Measurements from ENCODE around the gene KLF6.

DNA sequence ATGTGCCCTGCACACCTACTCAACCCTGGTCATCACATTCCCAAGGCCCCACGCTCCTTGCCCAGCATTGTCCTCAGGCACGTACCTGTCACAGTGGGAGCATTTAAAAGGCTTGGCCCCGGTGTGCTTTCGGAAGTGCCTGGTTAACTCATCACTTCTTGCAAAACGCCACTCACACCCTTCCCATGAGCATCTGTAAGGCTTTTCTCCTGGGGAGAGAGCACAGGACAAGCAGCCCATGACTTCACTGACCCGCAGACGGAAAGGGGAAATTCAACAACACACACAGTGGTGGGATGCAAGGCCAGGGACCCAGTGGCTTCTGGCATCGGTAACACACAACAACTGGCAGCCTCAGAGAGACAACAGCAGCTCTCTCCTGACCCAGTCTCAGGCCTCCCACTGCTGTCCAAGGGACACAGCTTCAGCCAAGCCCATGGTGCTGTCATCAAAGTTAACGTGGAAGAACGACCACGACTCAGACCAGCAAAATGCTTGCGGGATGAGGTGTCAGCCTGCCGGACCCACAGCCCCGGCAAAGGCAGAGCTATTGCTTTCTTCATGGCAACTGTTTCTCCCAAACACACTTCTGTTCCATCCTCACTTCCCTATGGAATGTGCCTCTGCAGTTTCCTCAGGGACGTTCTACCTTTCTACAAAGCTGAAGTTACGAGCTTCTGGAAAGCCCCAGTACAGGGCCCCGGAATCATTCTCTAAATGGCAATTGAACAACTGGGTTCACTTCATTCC lies 4.8 kb downstream of the KLF6 start:
- TF ChIP-seq, protein P1, sequence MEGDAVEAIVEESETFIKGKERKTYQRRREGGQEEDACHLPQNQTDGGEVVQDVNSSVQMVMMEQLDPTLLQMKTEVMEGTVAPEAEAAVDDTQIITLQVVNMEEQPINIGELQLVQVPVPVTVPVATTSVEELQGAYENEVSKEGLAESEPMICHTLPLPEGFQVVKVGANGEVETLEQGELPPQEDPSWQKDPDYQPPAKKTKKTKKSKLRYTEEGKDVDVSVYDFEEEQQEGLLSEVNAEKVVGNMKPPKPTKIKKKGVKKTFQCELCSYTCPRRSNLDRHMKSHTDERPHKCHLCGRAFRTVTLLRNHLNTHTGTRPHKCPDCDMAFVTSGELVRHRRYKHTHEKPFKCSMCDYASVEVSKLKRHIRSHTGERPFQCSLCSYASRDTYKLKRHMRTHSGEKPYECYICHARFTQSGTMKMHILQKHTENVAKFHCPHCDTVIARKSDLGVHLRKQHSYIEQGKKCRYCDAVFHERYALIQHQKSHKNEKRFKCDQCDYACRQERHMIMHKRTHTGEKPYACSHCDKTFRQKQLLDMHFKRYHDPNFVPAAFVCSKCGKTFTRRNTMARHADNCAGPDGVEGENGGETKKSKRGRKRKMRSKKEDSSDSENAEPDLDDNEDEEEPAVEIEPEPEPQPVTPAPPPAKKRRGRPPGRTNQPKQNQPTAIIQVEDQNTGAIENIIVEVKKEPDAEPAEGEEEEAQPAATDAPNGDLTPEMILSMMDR (IDR thresholded peaks at IDR 0.05) = no peak
- TF ChIP-seq POLR2A (IDR thresholded peaks at IDR 0.05) = no peak

All from right lobe of liver (tissue), 4 donors.